ENCODE measurements around the gene WDR5.

The WDR5 gene

GRCh38 chr9:134132208-134132870 is 3.5 kb upstream of the WDR5 start:
- no peak for DNase-seq

DNA sequence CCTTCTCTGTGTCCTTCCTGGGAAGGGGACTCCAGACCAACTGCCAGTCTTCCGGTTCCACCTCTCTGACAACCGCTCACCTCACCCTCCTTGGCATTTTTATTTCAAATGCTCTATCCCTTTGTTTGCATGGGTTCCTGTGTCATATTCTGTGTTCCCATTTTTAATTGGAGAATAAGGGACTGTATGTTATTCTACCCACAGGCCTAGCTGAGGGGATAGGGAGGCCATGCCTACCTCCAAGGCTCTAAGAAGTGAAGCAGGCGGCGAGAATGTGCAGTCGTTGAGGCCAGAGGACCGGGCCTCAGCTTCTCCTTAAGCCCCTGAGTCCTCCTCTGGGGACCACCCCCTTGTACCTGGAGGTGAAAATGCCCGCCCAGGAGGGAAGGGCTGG is 936 bp upstream of the WDR5 start:
- DNase-seq, result no peak

- peak in 1 of 5 experiments; percentile 33 for DNase-seq
Observed at GRCh38 chr9:134136118-134136995, 475 bp downstream of the WDR5 start.

DNA sequence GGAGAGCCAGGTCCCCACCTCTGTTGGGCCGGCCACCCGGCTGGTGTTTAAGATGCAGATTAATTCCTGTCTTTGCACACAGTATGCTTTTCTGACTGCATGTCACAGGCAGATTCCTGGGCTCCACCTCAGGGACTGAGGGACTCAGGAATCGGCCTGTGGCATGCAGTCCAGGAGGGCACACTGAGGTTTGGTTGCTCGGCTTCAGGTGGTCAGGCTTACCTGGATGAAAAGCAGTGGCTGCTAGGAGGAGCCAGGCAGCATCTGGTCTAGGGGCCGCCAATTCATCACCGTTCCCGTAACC is 1.1 kb downstream of the WDR5 start:
- no peak for DNase-seq

DNA sequence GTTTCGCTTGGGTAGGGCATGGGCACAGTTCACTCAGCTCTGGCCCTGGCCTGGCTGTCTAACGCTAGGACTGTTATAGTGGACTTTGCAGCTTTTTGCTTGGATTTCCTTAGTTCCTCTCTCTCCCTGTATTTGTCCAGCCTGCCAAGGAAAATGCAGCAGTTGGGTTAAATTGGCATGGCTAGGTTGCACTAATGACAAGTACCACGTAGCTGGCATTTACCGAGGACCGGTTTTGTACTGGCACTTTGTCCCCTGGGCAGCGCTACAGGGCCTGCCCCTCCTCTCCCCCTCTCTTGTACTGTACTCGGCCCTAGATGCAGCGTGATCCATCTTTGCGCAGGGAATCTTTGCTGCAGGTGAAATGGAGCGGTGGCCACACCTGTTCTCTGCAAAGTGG is 2.4 kb downstream of the WDR5 start:
- DNase-seq, result no peak

DNA sequence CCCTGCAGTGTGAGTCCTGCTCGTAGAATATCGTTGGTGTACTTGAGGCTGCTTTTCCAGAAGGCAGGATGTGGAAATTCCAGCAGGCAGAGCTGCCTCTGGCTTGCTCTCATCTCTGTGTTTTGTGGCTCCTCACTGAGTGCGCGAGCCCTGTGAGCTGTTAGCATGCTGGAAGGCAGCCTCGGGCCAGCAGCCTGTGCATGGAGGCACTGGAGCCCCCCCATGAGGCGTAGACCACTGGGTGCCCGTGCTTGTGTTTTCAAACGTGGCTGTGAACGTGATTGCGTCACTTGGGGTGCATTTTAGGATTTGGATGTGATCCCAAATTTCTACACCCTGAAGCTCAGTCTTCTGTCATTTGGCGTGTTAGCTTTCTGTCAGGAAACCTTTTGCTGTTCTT is 3.2 kb downstream of the WDR5 start:
- no peak for DNase-seq

- no peak for DNase-seq
Observed at GRCh38 chr9:134141906-134142305, 6.0 kb downstream of the WDR5 start.

- DNase-seq, result no peak
Observed at GRCh38 chr9:134144801-134145200, 8.9 kb downstream of the WDR5 start.

- no peak for DNase-seq
Observed at GRCh38 chr9:134145262-134145661, 9.4 kb downstream of the WDR5 start.

- no peak for DNase-seq
Observed at GRCh38 chr9:134146774-134147493, 11.1 kb downstream of the WDR5 start.

GRCh38 chr9:134149380-134149779 is 13.5 kb downstream of the WDR5 start:
- DNase-seq, result no peak

DNA sequence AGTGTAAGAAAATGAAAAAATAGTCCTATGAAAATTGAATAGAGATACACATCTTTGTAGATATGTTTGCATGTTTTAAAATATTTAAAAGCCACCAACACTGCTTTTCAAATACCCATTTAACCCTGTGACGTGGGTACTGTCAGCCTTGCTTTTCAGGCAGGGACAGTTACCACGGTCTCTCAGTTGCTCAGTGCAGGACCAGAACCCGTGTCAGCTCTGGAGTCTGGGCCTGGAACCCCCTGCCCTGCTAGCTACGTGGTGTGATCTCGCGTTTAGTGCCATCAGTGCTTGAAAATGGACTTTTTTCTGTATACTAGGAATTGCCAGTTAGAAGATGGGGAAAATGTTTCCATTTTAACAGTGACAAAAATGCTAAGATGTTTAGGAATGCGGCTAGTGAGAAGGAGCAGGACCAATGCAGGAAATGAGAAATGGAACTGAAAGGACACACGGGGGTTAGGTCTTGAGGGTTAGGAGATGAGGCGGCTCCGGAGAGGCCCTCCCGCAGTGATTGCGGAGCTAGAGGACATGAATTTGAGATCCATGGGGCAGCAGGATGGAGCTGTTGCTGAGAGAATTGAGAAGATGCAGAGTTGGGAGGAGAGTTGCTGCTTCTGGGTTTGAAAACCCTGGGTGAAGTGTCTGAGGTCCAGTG is 14.8 kb downstream of the WDR5 start:
- DNase-seq, result no peak

- no peak for DNase-seq
Observed at GRCh38 chr9:134152022-134152448, 16.2 kb downstream of the WDR5 start.

GRCh38 chr9:134152488-134152887 is 16.6 kb downstream of the WDR5 start:
- no peak for DNase-seq

DNA sequence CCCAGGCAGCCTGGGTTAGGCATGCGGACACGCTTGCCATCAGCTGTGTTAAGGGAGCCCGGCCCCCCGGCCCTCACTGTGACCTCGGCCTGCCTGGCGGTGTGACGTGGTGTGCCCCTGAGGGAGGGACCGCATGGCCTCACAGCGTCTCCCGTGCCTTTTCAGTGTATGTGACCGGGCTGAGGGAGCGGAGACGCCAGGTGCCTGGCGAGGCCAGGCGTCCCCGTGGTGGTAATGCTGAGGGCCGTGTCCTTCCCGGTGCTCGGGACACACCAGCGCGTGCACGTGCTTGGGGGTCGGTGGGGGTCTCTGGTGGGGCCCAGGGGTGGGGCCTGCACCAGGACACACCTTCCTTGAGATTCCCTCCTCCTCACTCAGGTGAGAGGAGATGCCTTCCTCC is 17.6 kb downstream of the WDR5 start:
- no peak for DNase-seq

- DNase-seq, result no peak
Observed at GRCh38 chr9:134154262-134154701, 18.4 kb downstream of the WDR5 start.

- no peak for DNase-seq
Observed at GRCh38 chr9:134155812-134156377, 20.0 kb downstream of the WDR5 start.

DNA sequence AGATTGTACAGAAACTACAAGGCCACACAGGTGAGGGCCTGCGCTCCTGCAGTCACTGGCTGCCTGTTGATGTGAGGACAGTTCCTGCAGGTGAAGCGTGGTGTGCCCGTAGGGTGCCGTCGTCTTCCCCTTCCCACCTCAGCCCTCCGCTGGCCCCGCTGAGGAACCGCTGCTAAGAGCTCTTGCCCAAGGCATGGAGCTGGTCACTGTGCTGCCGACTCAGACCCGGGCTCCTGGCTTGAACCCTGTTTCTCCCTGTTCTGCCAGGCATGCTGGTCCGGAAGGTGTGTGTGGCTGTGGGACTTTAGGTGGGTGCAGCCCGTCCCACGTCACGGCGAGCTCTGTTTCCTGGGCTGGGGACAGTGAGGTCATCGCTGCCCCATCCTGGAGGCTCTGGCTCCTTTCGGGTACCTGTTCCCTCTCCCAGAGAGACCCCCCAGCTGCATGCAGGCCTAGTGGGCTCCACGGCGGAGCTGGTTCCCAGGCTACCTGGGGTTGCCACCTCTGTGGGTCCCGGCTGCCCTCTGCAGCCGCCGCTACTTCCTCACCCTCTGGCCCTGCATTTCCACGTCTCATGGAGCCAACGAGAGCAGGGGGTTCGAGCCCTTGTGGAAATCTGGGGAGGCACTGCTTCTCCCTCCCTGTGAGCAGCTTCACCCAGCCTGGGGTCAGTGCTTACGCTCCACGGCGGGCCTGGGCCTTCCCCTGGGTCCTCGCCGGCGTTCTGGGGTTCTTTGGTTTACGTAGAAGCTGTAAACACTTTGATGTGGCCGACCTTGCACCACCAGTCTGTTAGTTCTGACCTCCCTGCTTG is 20.9 kb downstream of the WDR5 start:
- DNase-seq, result no peak

GRCh38 chr9:134157378-134157885 is 21.6 kb downstream of the WDR5 start:
- DNase-seq, result no peak

DNA sequence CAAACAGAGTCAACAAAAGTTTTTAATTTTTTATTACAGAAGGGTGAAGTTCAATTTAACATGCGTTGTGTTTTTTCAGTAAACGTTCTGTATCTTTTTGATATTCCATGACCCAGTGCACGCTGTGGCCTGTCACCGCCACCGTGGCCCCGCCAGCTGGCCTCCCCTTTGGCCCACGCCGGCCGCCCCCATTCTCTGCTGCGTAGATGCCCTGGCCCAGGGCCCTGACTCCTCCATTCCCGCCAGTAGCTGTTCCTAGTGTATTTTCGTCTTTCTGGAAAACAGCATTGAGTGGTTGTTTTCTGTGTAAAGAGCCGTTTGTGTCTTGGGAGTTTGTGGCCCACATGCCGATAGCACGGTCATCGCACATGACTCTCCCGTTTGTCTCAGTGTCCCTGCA is 22.4 kb downstream of the WDR5 start:
- no peak for DNase-seq

GRCh38 chr9:134158753-134159392 is 23.0 kb downstream of the WDR5 start:
- no peak for DNase-seq
